ENCODE measurements around the gene LIN37. TPM values are rescaled to one million over a fixed set of nuclear protein-coding genes. Genes with fewer than 3 reads are reported as not detected.
A peak's percentile ranks its signal among the peaks of the same experiment; 100 is the strongest.

The LIN37 gene
- total and polyA plus RNA-seq, 2 of the 13 experiments (the other 11 are each of a cell fraction or from before 2014, with no cell fraction given) = 6.3 to 8.7 TPM

- TF ChIP-seq SIN3A (IDR thresholded peaks at IDR 0.05; ENCODE audit: borderline replicate concordance, low read depth, low read length) = peak; percentile 27; the same call in 1 of the 2 replicates
- no peak for TF ChIP-seq IRF1 (CRISPR knock-in tag; IDR thresholded peaks at IDR 0.05; ENCODE audit: low read depth)
- TF ChIP-seq ZNF263 (CRISPR knock-in tag; IDR thresholded peaks at IDR 0.05) = peak; percentile 99
- no peak for TF ChIP-seq MAF1 (CRISPR knock-in tag; IDR thresholded peaks at IDR 0.05; ENCODE audit: borderline replicate concordance)
- no peak for TF ChIP-seq DPF2 (CRISPR knock-in tag; IDR thresholded peaks at IDR 0.05; ENCODE audit: borderline replicate concordance, low read depth)
- 0 out of 2 replicates have a peak, but pooled peaks have one; percentile 34 for TF ChIP-seq GLI4 (CRISPR knock-in tag; IDR thresholded peaks at IDR 0.05; ENCODE audit: borderline replicate concordance)
- TF ChIP-seq NFKB2 (CRISPR knock-in tag; IDR thresholded peaks at IDR 0.05; ENCODE audit: borderline replicate concordance) = peak; percentile 22; the same call in 1 of the 2 replicates
- TF ChIP-seq ZNF883 (CRISPR knock-in tag; IDR thresholded peaks at IDR 0.05; ENCODE audit: not compliant biosample characterization) = peak; percentile 34
- TF ChIP-seq NFYB (CRISPR knock-in tag; IDR thresholded peaks at IDR 0.05) = no peak
- no peak for TF ChIP-seq MTA1 (CRISPR knock-in tag; IDR thresholded peaks at IDR 0.05; ENCODE audit: borderline replicate concordance)
- TF ChIP-seq SRSF9 (IDR thresholded peaks at IDR 0.05; ENCODE audit: borderline replicate concordance, insufficient read depth, low read depth, low read length, poor library complexity, severe bottlenecking) = no peak
- TF ChIP-seq ZNF782 (CRISPR knock-in tag; IDR thresholded peaks at IDR 0.05; ENCODE audit: borderline replicate concordance) = peak; percentile 68; the same call in 1 of the 2 replicates
- no peak for TF ChIP-seq CC2D1A (CRISPR knock-in tag; IDR thresholded peaks at IDR 0.05)
- 0 out of 2 replicates have a peak, but pooled peaks have one; percentile 31 for TF ChIP-seq ERF (CRISPR knock-in tag; IDR thresholded peaks at IDR 0.05)
- TF ChIP-seq PATZ1 (CRISPR knock-in tag; IDR thresholded peaks at IDR 0.05) = peak; percentile 85; the same call in 1 of the 2 replicates
- no peak for TF ChIP-seq ZFYVE20 (CRISPR knock-in tag; IDR thresholded peaks at IDR 0.05; ENCODE audit: borderline replicate concordance, low read depth)
- TF ChIP-seq HNF4G (IDR thresholded peaks at IDR 0.05; ENCODE audit: borderline replicate concordance, low read depth, low read length) = peak; percentile 83
- peak; percentile 56; the same call in 1 of the 2 replicates for TF ChIP-seq HNF4G (CRISPR knock-in tag; IDR thresholded peaks at IDR 0.05; ENCODE audit: borderline replicate concordance, low read depth)
- no peak for TF ChIP-seq ZNF335 (CRISPR knock-in tag; IDR thresholded peaks at IDR 0.05)
- no peak for TF ChIP-seq ZNF652 (CRISPR knock-in tag; IDR thresholded peaks at IDR 0.05; ENCODE audit: borderline replicate concordance, low read depth)
- TF ChIP-seq ELF4 (CRISPR knock-in tag; IDR thresholded peaks at IDR 0.05; ENCODE audit: borderline replicate concordance) = no peak
- 0 out of 2 replicates have a peak, but pooled peaks have one; percentile 35 for TF ChIP-seq AKAP8 (CRISPR knock-in tag; IDR thresholded peaks at IDR 0.05)
- TF ChIP-seq MED13 (CRISPR knock-in tag; IDR thresholded peaks at IDR 0.05) = no peak
- no peak for TF ChIP-seq ZNF121 (CRISPR knock-in tag; IDR thresholded peaks at IDR 0.05)
- TF ChIP-seq ZNF841 (CRISPR knock-in tag; IDR thresholded peaks at IDR 0.05; ENCODE audit: borderline replicate concordance) = no peak
- peak; percentile 19; the same call in 1 of the 2 replicates for TF ChIP-seq ZBTB38 (CRISPR knock-in tag; IDR thresholded peaks at IDR 0.05)
- no peak for TF ChIP-seq ATM (IDR thresholded peaks at IDR 0.05; ENCODE audit: borderline replicate concordance)
- TF ChIP-seq GABPB1 (CRISPR knock-in tag; IDR thresholded peaks at IDR 0.05) = peak; percentile 19; the same call in 1 of the 2 replicates
Observed at GRCh38 chr19:35786299-35787160, 38.2 kb downstream of the LIN37 start (continued).
